ENCODE measurements around the gene TMIE. TPM values are rescaled to one million over a fixed set of nuclear protein-coding genes. Genes with fewer than 3 reads are reported as not detected.

Gene TMIE
- total RNA-seq, 1 experiment from 2014 or later, result 0.26 TPM

DNA sequence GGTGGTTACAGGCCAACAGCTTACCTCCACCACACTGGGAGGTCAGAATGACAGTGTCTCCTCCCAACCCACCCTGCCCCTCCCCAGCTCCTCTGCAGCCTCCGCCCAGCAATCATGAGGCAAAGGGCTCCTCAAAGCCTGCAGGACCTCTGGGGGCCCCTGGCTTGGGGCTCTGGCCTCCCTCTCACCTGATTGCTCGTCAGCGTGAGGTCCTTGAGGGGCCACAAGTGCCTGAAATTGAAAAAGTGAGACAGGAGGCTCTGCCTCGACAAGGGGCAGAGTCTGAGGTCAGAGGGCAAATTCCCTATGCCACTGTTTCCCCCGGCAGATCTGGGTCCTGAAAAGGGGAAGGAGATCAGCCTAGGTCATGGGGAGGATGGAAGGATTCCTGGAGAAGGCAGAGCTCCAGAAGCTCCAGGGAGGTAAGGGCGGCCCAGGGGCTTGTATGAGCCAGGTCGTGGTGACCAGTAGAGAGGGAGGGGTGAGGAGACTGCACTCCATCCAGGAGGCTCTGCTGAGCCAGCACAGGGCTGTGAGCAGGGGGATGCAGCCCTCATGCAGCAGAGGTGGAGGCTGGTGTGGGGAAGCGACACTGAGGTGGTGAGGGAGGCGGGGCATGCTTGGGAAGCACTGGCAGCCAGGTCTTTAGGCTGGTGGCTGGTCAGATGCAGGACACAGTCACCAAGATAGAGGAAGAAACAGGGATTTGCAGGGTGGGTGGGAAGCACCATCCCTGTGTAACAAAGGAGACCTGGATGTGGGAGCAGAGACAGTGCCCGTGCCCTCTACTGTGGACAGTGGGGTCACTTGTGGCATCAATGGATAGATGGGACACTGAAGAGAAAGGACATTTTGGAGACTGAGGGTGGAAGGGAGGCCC, 27.8 kb upstream of the TMIE start:
- no peak for DNase-seq (ENCODE audit: unreplicated experiment)
- Mint-ChIP-seq H3K4me1 (ENCODE audit: insufficient read depth, unreplicated experiment) (no peaks in the 10 kb centered on the region), H3K27ac (ENCODE audit: low read depth, unreplicated experiment) (no peak overlapping the region), H3K4me3 (ENCODE audit: unreplicated experiment) (no peak overlapping the region), H3K27me3 (ENCODE audit: insufficient read depth, unreplicated experiment) (no peaks in the 10 kb centered on the region), H3K36me3 (ENCODE audit: insufficient read depth, unreplicated experiment) (peaks cover 36% of the 10 kb centered on the region), H3K9me3 (ENCODE audit: unreplicated experiment) (no peaks in the 10 kb centered on the region)
- intact Hi-C loops (cut with micrococcal nuclease), result no loop called here
- POLR2A ChIA-PET, result interaction anchor here (0.6 to 1.4 kb wide), 4 partner anchors 7 to 22 kb away, joined by 3 to 10 read pairs (median 4); partner anchors contain the start of gene ALS2CL
- no TSS peak for BruUV-seq (replicated peaks)
- TF ChIP-seq CTCF (IDR thresholded peaks at IDR 0.05; ENCODE audit: unreplicated experiment), result no peak
- CTCF ChIA-PET, result interaction anchor here (1.0 to 1.2 kb wide), 2 partner anchors 9 to 185 kb away, joined by 3 to 8 read pairs; no protein-coding TSS in a partner anchor

GRCh38 chr3:46674031-46674845, 27.0 kb upstream of the TMIE start:
- POLR2A ChIA-PET, result interaction anchor here (0.6 to 1.4 kb wide), 3 partner anchors 8 to 21 kb away, joined by 3 to 10 read pairs (median 5); partner anchors contain the start of gene ALS2CL

GRCh38 chr3:46675426-46675825, 25.8 kb upstream of the TMIE start:
- POLR2A ChIA-PET, result interaction anchor here (1.4 kb wide), 1 partner anchor 13 kb away, joined by 3 read pairs; no protein-coding TSS in a partner anchor
- BruUV-seq (replicated peaks), result no TSS peak
- Mint-ChIP-seq H3K4me3 (ENCODE audit: unreplicated experiment) (no peak overlapping the region), H3K36me3 (ENCODE audit: insufficient read depth, unreplicated experiment) (peaks cover 43% of the 10 kb centered on the region), H3K9me3 (ENCODE audit: unreplicated experiment) (no peaks in the 10 kb centered on the region), H3K4me1 (ENCODE audit: insufficient read depth, unreplicated experiment) (no peaks in the 10 kb centered on the region), H3K27me3 (ENCODE audit: insufficient read depth, unreplicated experiment) (no peaks in the 10 kb centered on the region), H3K27ac (ENCODE audit: low read depth, unreplicated experiment) (no peak overlapping the region)
- CTCF ChIA-PET, result interaction anchor here (0.7 to 1.9 kb wide), 3 partner anchors 11 to 163 kb away, joined by 3 to 4 read pairs (median 3); no protein-coding TSS in a partner anchor
- intact Hi-C loops (cut with micrococcal nuclease), result no loop called here
- TF ChIP-seq CTCF (IDR thresholded peaks at IDR 0.05; ENCODE audit: unreplicated experiment), result no peak
- DNase-seq (ENCODE audit: unreplicated experiment), result no peak

More at GRCh38 chr3:46674031-46674845, 27.0 kb upstream of the TMIE start:
- DNase-seq (ENCODE audit: unreplicated experiment), result no peak
- no TSS peak for BruUV-seq (replicated peaks)
- no peaks in the 10 kb centered on the region for H3K4me1 Mint-ChIP-seq (ENCODE audit: insufficient read depth, unreplicated experiment)
- H3K4me3 Mint-ChIP-seq (ENCODE audit: unreplicated experiment), result no peak overlapping the region
- intact Hi-C loops (cut with micrococcal nuclease), result no loop called here
- H3K27me3 Mint-ChIP-seq (ENCODE audit: insufficient read depth, unreplicated experiment), result no peaks in the 10 kb centered on the region
- H3K9me3 Mint-ChIP-seq (ENCODE audit: unreplicated experiment), result no peaks in the 10 kb centered on the region
- CTCF ChIA-PET, result interaction anchor here (1.0 to 1.9 kb wide), 3 partner anchors 10 to 185 kb away, joined by 3 to 8 read pairs (median 4); no protein-coding TSS in a partner anchor
- H3K36me3 Mint-ChIP-seq (ENCODE audit: insufficient read depth, unreplicated experiment), result peaks cover 34% of the 10 kb centered on the region
- peak; percentile 11 for TF ChIP-seq CTCF (IDR thresholded peaks at IDR 0.05; ENCODE audit: unreplicated experiment)
- no peak overlapping the region for H3K27ac Mint-ChIP-seq (ENCODE audit: low read depth, unreplicated experiment)

Measured in MCF 10A (cell line).